Panc1 (cell line): ENCODE measurements around the gene KIAA1217. TPM values are rescaled to one million over a fixed set of nuclear protein-coding genes. Genes with fewer than 3 reads are reported as not detected.

ENCODE experiments used
- microRNA-seq: library from miRNA; unstranded; fragments of <30 nt; microRNA quantifications from one replicate; pipeline ENCODE4 v1.1.0, GENCODE V29; 2020; ENCODE audit not compliant: unreplicated experiment
- total RNA-seq: library from RNA; stranded (reverse); gene quantifications from one replicate; pipeline ENCODE4 v1.2.1, GENCODE V29; 2021; ENCODE audit not compliant: unreplicated experiment

Gene KIAA1217
- total RNA-seq, 1 experiment from 2014 or later: 11.6 TPM

Small RNA genes lying within 50 kb of the gene (microRNA-seq; reads per million reads assigned to microRNA genes)
- gene MIR603: not detected
